Erythroblast (primary cell): Measurements from ENCODE around the gene PNKP.

ENCODE experiments used
- GATA1 ChIP-seq: IDR thresholded peaks from 2 replicates; pipeline ENCODE4 v1.6.1; 2011; ENCODE audit warnings: low read depth, mild to moderate bottlenecking, control low read depth, low read length, moderate library complexity
- POLR2A ChIP-seq: IDR thresholded peaks from 2 replicates; pipeline ENCODE4 v1.6.1; 2011; ENCODE audit warnings: mild to moderate bottlenecking, low read length

- TF ChIP-seq POLR2A = no peak
- TF ChIP-seq GATA1 = no peak
Observed at GRCh38 chr19:49878744-49879070, 11.3 kb upstream of the PNKP start.
